ENCODE results near the gene VAV2.

Gene VAV2

GRCh38 chr9:133716564-133717112 is 275.5 kb downstream of the VAV2 start:
- FAIRE-seq: no peak

GRCh38 chr9:133715866-133716563 is 276.1 kb downstream of the VAV2 start:
- no peak for FAIRE-seq

- no peak for FAIRE-seq
These were observed 276.7 kb downstream of the VAV2 start for GRCh38 chr9:133715295-133715865.

- no peak for FAIRE-seq
These were observed 277.4 kb downstream of the VAV2 start for GRCh38 chr9:133714606-133715294.

- FAIRE-seq: no peak
These were observed 278.1 kb downstream of the VAV2 start for GRCh38 chr9:133713960-133714495.

GRCh38 chr9:133713150-133713959 is 278.8 kb downstream of the VAV2 start:
- FAIRE-seq: no peak

- no peak for FAIRE-seq
These were observed 279.7 kb downstream of the VAV2 start for GRCh38 chr9:133712221-133713100.
